HG03108 (cell line): ENCODE measurements around the gene ZBTB20.

ENCODE experiments used
- ATAC-seq: cut with Tn5 transposase; IDR thresholded peaks from one replicate; pipeline ENCODE4 v1.9.1; 2021; ENCODE audit warnings: moderate library complexity; ENCODE audit not compliant: unreplicated experiment

Gene ZBTB20

GRCh38 chr3:114400371-114400770, 746.7 kb downstream of the ZBTB20 start:
- ATAC-seq, result no peak

GRCh38 chr3:114394551-114394950, 752.5 kb downstream of the ZBTB20 start:
- no peak for ATAC-seq

DNA sequence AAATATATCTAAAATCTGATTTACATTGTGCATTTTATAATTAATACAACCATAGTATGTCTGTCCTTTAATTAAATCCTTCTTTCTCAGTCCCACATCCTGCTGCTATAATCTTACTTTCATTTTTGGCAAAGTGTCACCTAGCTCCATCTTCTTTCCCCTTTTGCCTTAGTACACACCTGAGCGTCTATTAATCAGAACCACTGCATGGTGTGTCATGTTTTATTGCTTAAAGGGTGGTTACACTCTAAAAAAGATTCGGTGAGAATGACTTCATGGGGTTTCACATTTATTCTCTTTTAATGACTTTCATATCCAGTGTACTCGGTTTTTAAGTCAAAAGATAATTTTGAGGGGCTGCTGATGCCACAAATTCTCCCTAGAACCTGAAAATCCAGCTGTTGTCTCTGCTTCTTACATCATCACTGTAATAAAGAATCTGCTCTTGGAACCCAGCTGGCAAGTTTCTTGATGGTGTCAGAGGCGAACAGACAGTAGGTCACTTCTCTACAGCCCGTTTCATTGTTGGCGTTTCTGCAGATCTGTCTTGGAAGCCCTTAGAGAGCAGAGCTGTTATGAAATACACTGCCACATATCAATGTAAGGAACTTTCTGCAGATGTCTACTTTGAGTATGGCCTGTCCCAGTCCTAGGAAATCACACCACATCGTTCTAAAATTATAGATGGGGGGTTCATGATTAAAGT, 753.6 kb downstream of the ZBTB20 start:
- no peak for ATAC-seq

DNA sequence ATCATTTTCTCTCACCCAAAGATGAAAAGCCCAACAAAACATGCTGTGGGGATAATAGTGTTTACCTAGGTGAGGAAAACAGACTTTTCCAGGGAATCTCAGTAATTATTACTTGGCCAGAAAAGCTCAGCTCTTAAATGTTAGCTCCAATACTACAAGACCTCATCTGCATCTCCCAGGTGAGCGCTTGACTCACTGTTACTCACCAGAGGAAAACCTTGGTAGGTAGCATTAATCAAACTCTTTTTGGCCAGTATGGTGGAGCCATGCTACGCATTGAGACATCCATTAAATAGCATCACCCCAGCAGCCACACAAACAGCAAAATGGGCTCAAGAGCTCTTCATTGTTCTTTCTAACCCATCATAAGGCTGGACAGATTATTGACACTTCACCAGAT, 754.3 kb downstream of the ZBTB20 start:
- no peak for ATAC-seq

DNA sequence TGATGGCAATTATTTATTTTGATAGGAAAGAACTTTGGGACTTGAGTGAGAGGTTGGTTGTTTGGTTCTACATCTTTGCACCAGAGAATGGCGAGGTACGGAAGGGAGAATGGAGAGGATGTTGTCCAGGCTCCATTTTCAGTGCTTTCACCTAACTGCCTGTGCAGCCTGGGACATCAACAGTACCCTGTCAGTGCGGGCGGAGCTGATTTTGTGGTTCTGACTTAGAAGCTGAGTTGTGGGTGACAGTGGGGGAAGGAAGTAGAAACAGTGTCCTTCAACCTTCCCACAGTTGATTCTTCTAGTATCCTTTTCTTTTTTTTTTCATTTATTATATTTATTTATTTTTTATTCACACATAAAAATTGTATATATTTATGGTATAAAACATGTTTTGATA, 757.9 kb downstream of the ZBTB20 start:
- no peak for ATAC-seq

GRCh38 chr3:114384558-114384903, 762.6 kb downstream of the ZBTB20 start:
- ATAC-seq, result no peak

- ATAC-seq, result peak; percentile 84
Measured at GRCh38 chr3:114383875-114384557, 763.1 kb downstream of the ZBTB20 start.

DNA sequence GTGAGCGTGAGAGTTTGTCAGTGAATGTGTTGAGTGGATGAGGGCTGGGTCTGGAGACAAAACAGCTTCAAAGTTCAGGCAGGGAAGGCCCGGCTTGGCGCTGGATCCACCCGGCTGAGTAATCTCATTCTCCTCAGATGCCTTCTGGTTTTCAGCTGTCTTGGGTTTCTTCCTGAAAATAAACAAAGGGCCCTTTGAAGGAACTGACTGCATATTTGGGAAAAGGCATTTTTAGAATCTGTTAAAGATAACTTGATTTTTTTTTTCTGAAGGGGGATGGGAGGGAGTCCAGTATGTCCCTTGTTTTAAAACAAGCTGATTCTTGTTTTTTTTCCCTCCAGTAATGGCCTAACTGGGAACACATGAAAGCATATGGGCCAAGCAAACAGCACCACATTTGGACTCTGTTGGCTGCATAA, 766.8 kb downstream of the ZBTB20 start:
- ATAC-seq, result no peak

- no peak for ATAC-seq
Measured at GRCh38 chr3:114379266-114379665, 767.8 kb downstream of the ZBTB20 start.

GRCh38 chr3:114378760-114379159, 768.3 kb downstream of the ZBTB20 start:
- no peak for ATAC-seq

DNA sequence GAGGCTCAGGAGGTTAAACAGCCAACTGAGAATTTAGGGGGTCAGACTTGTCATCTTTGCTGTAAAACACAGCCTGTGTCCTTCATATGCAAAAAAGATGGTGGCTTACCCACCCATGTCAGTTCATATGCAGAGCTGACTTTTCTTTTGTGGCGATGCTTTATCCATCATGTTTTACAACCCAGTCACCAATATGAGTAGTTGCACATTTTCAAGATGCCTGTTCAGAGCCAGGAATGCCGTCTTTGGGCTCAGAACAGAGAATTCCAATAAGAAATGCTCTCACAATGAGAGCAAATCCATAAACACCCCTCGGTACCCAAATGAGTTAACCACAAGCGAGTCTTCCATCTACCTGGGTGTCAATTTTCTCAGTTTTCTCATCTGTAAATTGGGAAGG, 769.7 kb downstream of the ZBTB20 start:
- no peak for ATAC-seq

DNA sequence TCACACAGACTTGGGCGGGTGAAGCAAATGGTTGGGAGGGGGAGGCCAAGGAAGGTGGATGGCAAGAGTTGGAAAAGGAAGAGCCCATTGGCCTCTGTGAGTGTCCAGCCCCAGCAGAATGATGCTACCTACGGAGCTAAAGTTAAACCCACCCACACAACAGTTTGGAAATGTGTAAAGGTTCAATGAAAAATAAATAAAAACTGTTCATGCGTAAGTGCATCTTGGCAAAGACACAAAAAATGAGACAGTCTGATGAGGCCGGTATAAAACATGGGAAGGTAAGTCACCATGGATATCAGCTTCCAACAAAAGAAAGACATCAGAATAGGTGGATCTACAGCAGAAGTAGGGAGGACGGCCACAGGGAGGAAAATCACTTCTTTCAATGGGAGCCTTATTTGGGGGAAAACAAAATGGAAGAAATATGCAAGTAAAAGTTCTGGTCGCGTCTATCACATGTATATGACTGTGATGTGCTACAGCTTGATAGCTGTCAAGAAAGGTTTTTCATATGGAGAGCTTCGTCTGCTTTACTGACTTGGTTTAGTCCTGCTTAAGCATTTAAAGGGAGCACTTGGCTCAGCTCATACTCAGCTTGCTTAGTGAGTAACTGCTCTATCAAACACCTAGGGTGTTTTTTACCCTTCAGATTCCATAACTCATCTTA, 770.4 kb downstream of the ZBTB20 start:
- no peak for ATAC-seq

DNA sequence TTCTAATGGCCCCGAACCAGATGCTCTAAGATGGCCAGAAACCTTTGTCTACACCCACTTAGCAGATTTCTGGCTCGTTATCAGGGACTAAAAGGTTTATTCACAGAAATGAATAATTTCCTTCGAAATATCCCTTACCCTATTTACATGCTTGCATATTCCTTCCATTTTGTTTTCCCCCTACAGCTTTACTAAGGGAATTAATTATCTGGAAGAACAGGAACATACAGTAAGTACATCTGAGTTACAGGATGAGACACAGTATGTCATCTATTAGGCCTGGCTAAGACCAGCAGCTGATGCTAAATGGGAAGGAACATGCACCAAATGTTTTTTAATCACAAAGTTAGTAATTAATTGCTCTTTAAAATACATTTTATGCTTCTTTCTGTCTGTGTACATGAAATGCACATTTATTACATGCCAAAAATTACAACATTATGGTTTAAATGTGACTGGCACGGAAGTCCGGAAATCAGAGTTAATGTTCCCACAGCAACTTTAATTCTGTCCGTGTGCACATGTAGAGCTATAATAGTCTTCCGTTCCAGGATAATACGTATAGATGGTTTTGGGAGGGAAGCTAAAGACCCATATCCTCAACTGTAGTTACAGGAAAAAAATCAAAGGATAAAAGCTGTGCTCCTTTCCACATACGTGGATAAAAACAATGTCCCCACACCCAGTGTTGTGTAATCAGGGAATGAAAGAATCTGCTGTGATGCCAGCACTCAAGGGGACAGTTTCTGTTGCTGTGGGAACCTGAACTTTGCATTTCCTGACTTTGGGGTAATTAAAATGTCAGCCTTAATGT, 771.3 kb downstream of the ZBTB20 start:
- no peak for ATAC-seq

- no peak for ATAC-seq
Measured at GRCh38 chr3:114374433-114374990, 772.6 kb downstream of the ZBTB20 start.

DNA sequence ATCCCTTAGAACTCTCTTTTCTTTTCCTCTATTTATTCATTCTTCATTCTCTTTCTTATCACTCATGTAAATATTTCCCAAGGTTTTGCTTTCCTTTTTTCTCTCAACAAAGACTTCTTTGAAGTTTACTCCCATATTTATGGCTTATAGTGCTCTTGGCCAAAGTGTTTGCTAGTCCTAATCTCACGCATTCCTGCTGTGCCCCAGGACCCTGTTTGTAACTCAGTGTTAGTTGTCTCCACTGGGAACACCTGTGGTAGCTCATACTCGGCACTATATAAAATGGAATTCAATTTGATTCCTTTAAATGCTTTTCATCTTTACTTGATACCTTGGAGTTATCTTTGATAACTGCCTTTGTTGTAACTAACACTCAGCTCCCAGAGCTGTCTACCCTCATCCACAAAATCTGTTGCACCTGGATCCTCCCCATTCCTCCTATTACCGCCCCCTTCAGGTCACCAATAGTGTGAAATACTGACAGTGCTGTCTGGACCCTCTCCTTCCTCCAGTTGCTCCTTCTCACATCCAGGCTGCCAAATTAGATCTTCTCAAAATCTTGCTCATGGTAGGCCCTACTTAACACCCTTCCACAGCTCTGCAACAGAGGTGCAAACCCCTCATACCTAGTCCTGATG, 776.4 kb downstream of the ZBTB20 start:
- ATAC-seq, result no peak

- ATAC-seq, result no peak
Measured at GRCh38 chr3:114365909-114366308, 781.2 kb downstream of the ZBTB20 start.

GRCh38 chr3:114364806-114365654, 782.1 kb downstream of the ZBTB20 start:
- no peak for ATAC-seq

GRCh38 chr3:114363554-114364202, 783.4 kb downstream of the ZBTB20 start:
- ATAC-seq, result no peak

DNA sequence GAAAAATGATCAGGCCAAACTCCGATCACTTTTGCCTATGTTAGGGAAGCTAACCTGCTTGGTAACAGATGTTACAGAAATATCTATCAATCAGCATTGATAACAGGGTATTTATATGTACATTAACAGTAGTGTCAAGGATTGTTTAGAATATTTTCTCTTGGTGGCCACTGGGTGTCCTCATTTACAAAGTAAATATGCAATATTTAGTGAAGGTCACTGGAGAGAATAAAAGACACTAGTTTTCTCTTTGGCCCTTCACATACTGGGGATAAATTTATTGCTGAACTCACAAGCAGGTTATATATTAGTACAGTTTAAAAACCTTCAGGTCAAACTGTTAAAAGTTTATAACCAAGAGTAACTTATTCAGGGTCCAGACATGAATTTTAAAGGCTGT, 784.3 kb downstream of the ZBTB20 start:
- ATAC-seq, result no peak
